ENCODE data around the gene TECR.
"Not testable (repeated sequence)": the region's sequence is repeated elsewhere in the genome, so short reads cannot be mapped to it uniquely, and the experiment has no call there.

Gene TECR

GRCh38 chr19:14612657-14613056 lies 83.3 kb downstream of the TECR start:
- no peak for TF ChIP-seq CTCF (IDR thresholded peaks at IDR 0.05; ENCODE audit: insufficient read depth, missing control alignments)

GRCh38 chr19:14613399-14614098 lies 84.2 kb downstream of the TECR start:
- FAIRE-seq; DNase-seq (ENCODE audit: insufficient read length, low spot score): not testable (repeated sequence)

More at GRCh38 chr19:14612657-14613056, 83.3 kb downstream of the TECR start:
- DNase-seq (ENCODE audit: insufficient read length, low spot score) (no peak), FAIRE-seq (no peak)

GRCh38 chr19:14614099-14614412 lies 84.7 kb downstream of the TECR start:
- FAIRE-seq = no peak
- TF ChIP-seq CTCF (IDR thresholded peaks at IDR 0.05; ENCODE audit: insufficient read depth, missing control alignments) = no peak
- no peak for DNase-seq (ENCODE audit: insufficient read length, low spot score)

All from D721Med (cell line).